Measurements from ENCODE around the gene LDB3.

LDB3 gene

GRCh38 chr10:86725980-86726676, 57.8 kb downstream of the LDB3 start:
- DNase-seq = no peak
- H3K27ac Mint-ChIP-seq = no peak overlapping the region
- H3K9me3 Mint-ChIP-seq = no peaks in the 10 kb centered on the region
- TF ChIP-seq CTCF (IDR thresholded peaks at IDR 0.05) = no peak
- H3K36me3 Mint-ChIP-seq (ENCODE audit: low read depth) = no peaks in the 10 kb centered on the region
- peaks cover 7% of the 10 kb centered on the region for H3K27me3 Mint-ChIP-seq (ENCODE audit: low read depth, poor library complexity)
- peaks cover 37% of the 10 kb centered on the region for H3K4me1 Mint-ChIP-seq
- H3K4me3 Mint-ChIP-seq = no peak overlapping the region

GRCh38 chr10:86726677-86726999, 58.3 kb downstream of the LDB3 start:
- H3K27me3 Mint-ChIP-seq (ENCODE audit: low read depth, poor library complexity) = peaks cover 3% of the 10 kb centered on the region
- no peaks in the 10 kb centered on the region for H3K36me3 Mint-ChIP-seq (ENCODE audit: low read depth)
- no peak for DNase-seq
- no peaks in the 10 kb centered on the region for H3K9me3 Mint-ChIP-seq
- no peak overlapping the region for H3K27ac Mint-ChIP-seq
- no peak overlapping the region for H3K4me3 Mint-ChIP-seq
- peaks cover 37% of the 10 kb centered on the region for H3K4me1 Mint-ChIP-seq
- TF ChIP-seq CTCF (IDR thresholded peaks at IDR 0.05) = no peak

GRCh38 chr10:86727470-86727869, 59.2 kb downstream of the LDB3 start:
- Mint-ChIP-seq H3K36me3 (ENCODE audit: low read depth) (no peaks in the 10 kb centered on the region), H3K9me3 (no peaks in the 10 kb centered on the region), H3K4me1 (peaks cover 36% of the 10 kb centered on the region), H3K27me3 (ENCODE audit: low read depth, poor library complexity) (peaks cover 3% of the 10 kb centered on the region), H3K27ac (peak overlapping the region; percentile 57), H3K4me3 (no peak overlapping the region)
- no peak for TF ChIP-seq CTCF (IDR thresholded peaks at IDR 0.05)
- DNase-seq = peak; percentile 58

- no peak for TF ChIP-seq CTCF (IDR thresholded peaks at IDR 0.05)
- H3K4me1 Mint-ChIP-seq = peaks cover 41% of the 10 kb centered on the region
- no peak overlapping the region for H3K4me3 Mint-ChIP-seq
These were observed 59.7 kb downstream of the LDB3 start for GRCh38 chr10:86728056-86728455.

GRCh38 chr10:86729677-86730076, 61.4 kb downstream of the LDB3 start:
- Mint-ChIP-seq H3K4me1 (peaks cover 57% of the 10 kb centered on the region), H3K27me3 (ENCODE audit: low read depth, poor library complexity) (peaks cover 2% of the 10 kb centered on the region), H3K27ac (no peak overlapping the region), H3K4me3 (no peak overlapping the region), H3K9me3 (no peaks in the 10 kb centered on the region), H3K36me3 (ENCODE audit: low read depth) (no peaks in the 10 kb centered on the region)
- no peak for TF ChIP-seq CTCF (IDR thresholded peaks at IDR 0.05)
- no peak for DNase-seq

More at GRCh38 chr10:86728056-86728455, 59.7 kb downstream of the LDB3 start:
- DNase-seq = no peak
- no peaks in the 10 kb centered on the region for H3K9me3 Mint-ChIP-seq
- peaks cover 3% of the 10 kb centered on the region for H3K27me3 Mint-ChIP-seq (ENCODE audit: low read depth, poor library complexity)
- no peaks in the 10 kb centered on the region for H3K36me3 Mint-ChIP-seq (ENCODE audit: low read depth)
- peak overlapping the region; percentile 4 for H3K27ac Mint-ChIP-seq

- Mint-ChIP-seq H3K27me3 (ENCODE audit: low read depth, poor library complexity) (no peaks in the 10 kb centered on the region), H3K9me3 (no peaks in the 10 kb centered on the region), H3K27ac (no peak overlapping the region), H3K4me1 (peaks cover 57% of the 10 kb centered on the region), H3K36me3 (ENCODE audit: low read depth) (no peaks in the 10 kb centered on the region), H3K4me3 (no peak overlapping the region)
- no peak for DNase-seq
- TF ChIP-seq CTCF (IDR thresholded peaks at IDR 0.05) = no peak
These were observed 61.9 kb downstream of the LDB3 start for GRCh38 chr10:86730227-86730626.

Data from nephron progenitor cell (in vitro differentiated cells).